A549 (cell line): ENCODE results near the gene SLC39A11. TPM values are rescaled to one million over a fixed set of nuclear protein-coding genes. Genes with fewer than 3 reads are reported as not detected.

ENCODE experiments used
- ATAC-seq, 2 experiments: fragments of 200-7000 bp in 1 of 2; fragments of >200 bp in 1 of 2; cut with Nextera tagmentation in 1 of 2; cut with Tn5 transposase in 1 of 2; 3 replicates each; pipeline versions ENCODE4 v1.8.0 to v1.9.1; 2018 to 2020; ENCODE audit warnings: mild to moderate bottlenecking in 1 of 2, moderate library complexity in 1 of 2
- CTCF ChIA-PET: fragments of 300-600 bp; sonication (Branson Sonifier 250); formaldehyde crosslinking; extraction: SDS; loops from one replicate; lab custom pipeline; 2021; ENCODE audit warnings: antibody characterized with exemption, inconsistent platforms; lab: Yijun Ruan, JAX
- POLR2A ChIA-PET: fragments of 350-600 bp; formaldehyde crosslinking; extraction: SDS; loops from one replicate; lab custom pipeline; 2021; ENCODE audit warnings: antibody characterized with exemption, inconsistent platforms; lab: Yijun Ruan, JAX
- DNase-seq, 2 experiments: peaks; one replicate each; pipeline versions ENCODE4 v3.0.0 to v3.0.0-alpha.2; 2011 to 2016; ENCODE audit warnings: low read depth in 1 of 2, low spot score in 1 of 2
- FAIRE-seq: peaks from 2 replicates; lab custom pipeline; 2011; peaks lifted over from hg19 to GRCh38; lab: Jason Lieb, UNC
- H3K27ac ChIP-seq, 2 experiments: fragments of >200 bp; sonication (Bioruptor Twin); formaldehyde crosslinking; 3 replicates each; pipeline ENCODE4 v1.5.1; 2016 to 2017
- H3K4me1 ChIP-seq: fragments of >200 bp; sonication (Bioruptor Twin); formaldehyde crosslinking; 3 replicates; pipeline ENCODE4 v1.6.1; 2016
- H3K4me2 ChIP-seq: fragments of >200 bp; sonication (Bioruptor Twin); formaldehyde crosslinking; 3 replicates; pipeline ENCODE4 v1.6.1; 2016
- H3K4me3 ChIP-seq: fragments of >200 bp; sonication (Bioruptor Twin); formaldehyde crosslinking; 3 replicates; pipeline ENCODE4 v1.5.1; 2016
- H3K9me3 ChIP-seq: fragments of >200 bp; sonication (Bioruptor Twin); formaldehyde crosslinking; 3 replicates; pipeline ENCODE4 v1.6.1; 2016
- CBX2 ChIP-seq: fragments of 200-600 bp; sonication (generic); IDR thresholded peaks from 2 replicates; pipeline ENCODE4 v1.6.1; 2016; ENCODE audit warnings: low read depth, mild to moderate bottlenecking, borderline replicate concordance
- CHD2 ChIP-seq: fragments of 150-350 bp; IDR thresholded peaks from 2 replicates; pipeline ENCODE4 v1.6.1; 2014; ENCODE audit warnings: low read length; ENCODE audit not compliant: partially characterized antibody
- CHD4 ChIP-seq: fragments of 200-600 bp; sonication (generic); IDR thresholded peaks from 2 replicates; pipeline ENCODE4 v1.6.1; 2016; ENCODE audit warnings: antibody characterized with exemption, mild to moderate bottlenecking, borderline replicate concordance
- EP300 ChIP-seq, 2 experiments: fragments of >200 bp; sonication (Bioruptor Twin); formaldehyde crosslinking; IDR thresholded peaks; 2 replicates in 1 of 2; 3 replicates in 1 of 2; pipeline ENCODE4 v1.6.1; 2016 to 2017
- FOSB ChIP-seq: fragments of 250-450 bp; sonication (Bioruptor Pico); IDR thresholded peaks from 2 replicates; pipeline ENCODE4 v1.5.0; 2020; ENCODE audit warnings: mild to moderate bottlenecking, moderate library complexity
- FOSL2 ChIP-seq, 2 experiments: fragments of 450-650 bp in 1 of 2; fragments of >200 bp in 1 of 2; sonication (Bioruptor Twin) in 1 of 2; formaldehyde crosslinking; IDR thresholded peaks; 2 replicates each; pipeline versions ENCODE4 v1.5.0 to v1.6.1; 2016 to 2020; ENCODE audit warnings: mild to moderate bottlenecking in 1 of 2, moderate library complexity in 1 of 2
- HOXB13 ChIP-seq: fragments of 250-450 bp; sonication (Bioruptor Pico); IDR thresholded peaks from 2 replicates; pipeline ENCODE4 v1.5.0; 2020; ENCODE audit warnings: low read depth, mild to moderate bottlenecking, moderate library complexity
- JUNB ChIP-seq: fragments of >200 bp; sonication (Bioruptor Twin); formaldehyde crosslinking; IDR thresholded peaks from 2 replicates; pipeline ENCODE4 v1.6.1; 2016
- MAFK ChIP-seq: fragments of 450-650 bp; IDR thresholded peaks from 2 replicates; pipeline ENCODE4 v1.6.1; 2014; ENCODE audit not compliant: partially characterized antibody
- POLR2AphosphoS2 ChIP-seq: conservative IDR thresholded peaks from 2 replicates; pipeline ENCODE4 v1.6.1; 2012; ENCODE audit warnings: low read length, improper control_type of control experiment, inconsistent platforms
- RCOR1 ChIP-seq: fragments of 150-350 bp; IDR thresholded peaks from 2 replicates; pipeline ENCODE4 v1.6.1; 2014; ENCODE audit warnings: antibody characterized with exemption, low read length, low read depth
- RFX5 ChIP-seq: fragments of 450-650 bp; IDR thresholded peaks from 2 replicates; pipeline ENCODE4 v1.7.1; 2014; ENCODE audit warnings: antibody characterized with exemption, mild to moderate bottlenecking, moderate library complexity
- ZFP36 ChIP-seq: fragments of 450-650 bp; IDR thresholded peaks from 2 replicates; pipeline ENCODE4 v1.6.1; 2014; ENCODE audit warnings: borderline replicate concordance; ENCODE audit not compliant: partially characterized antibody
- ZSCAN20 ChIP-seq: fragments of 250-450 bp; sonication (Bioruptor Pico); IDR thresholded peaks from 2 replicates; pipeline ENCODE4 v1.8.0; 2022; ENCODE audit warnings: mild to moderate bottlenecking, moderate library complexity
- WGBS: methylation state at CpG from one replicate; pipeline ENCODE4 v1.1.6; 2017; ENCODE audit errors: missing lambda C conversion rate; 5-methylcytosine and 5-hydroxymethylcytosine counted together
- polyA plus RNA-seq, 4 experiments: library from polyadenylated mRNA; depleted of rRNA in 3 of 4; stranded (reverse); fragments of >200 nt; fragmentation: RNase III in 1 of 4; extraction: RNeasy Plus Mini Kit Qiagen cat#74134 plus additional on column Dnase treatment in 1 of 4; gene quantifications; 2 replicates in 3 of 4; 3 replicates in 1 of 4; pipeline ENCODE4 v1.2.3, GENCODE V29; 2011 to 2017
- TF ChIP-seq, protein P1 (sequence below): IDR thresholded peaks from 2 replicates; pipeline ENCODE4 v1.6.1; 2012
- TF ChIP-seq, protein P2 (sequence below): fragments of 150-350 bp; IDR thresholded peaks from 2 replicates; pipeline ENCODE4 v1.6.1; 2014; ENCODE audit warnings: low read depth, mild to moderate bottlenecking, low read length
- TF ChIP-seq, protein P3 (sequence below): fragments of 200-600 bp; sonication (generic); IDR thresholded peaks from 2 replicates; pipeline ENCODE4 v1.6.1; 2016; ENCODE audit warnings: antibody characterized with exemption, mild to moderate bottlenecking, moderate library complexity

The SLC39A11 gene
- polyA plus RNA-seq, 2 of the 4 experiments (the other 2 are of a cell fraction), result 18.4 to 25.2 TPM

DNA sequence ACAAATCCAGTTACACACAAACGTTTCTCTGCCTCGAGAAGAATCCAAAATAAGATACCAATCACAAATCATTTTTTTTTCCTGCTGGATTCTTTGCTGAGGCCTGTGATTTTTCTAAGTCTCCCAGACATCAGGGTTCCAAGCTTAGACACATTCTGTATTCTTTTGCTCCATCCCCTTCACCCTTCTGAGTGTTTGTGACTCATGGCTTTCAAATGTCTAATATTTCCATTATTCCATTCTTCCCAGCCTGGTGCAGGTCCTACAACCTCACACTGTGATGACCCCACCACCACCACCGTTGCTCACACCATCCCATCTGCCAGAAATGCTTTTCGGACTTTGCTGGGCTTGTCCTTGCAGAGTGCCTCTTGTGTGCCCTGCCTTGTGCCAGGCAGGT is 491.6 kb downstream of the SLC39A11 start:
- H3K4me1 ChIP-seq, result peaks cover 65% of the 10 kb centered on the region
- no peaks in the 10 kb centered on the region for H3K9me3 ChIP-seq
- no peak overlapping the region for H3K4me3 ChIP-seq
- no peak for TF ChIP-seq ZSCAN20
- TF ChIP-seq FOSL2 (IDR thresholded peaks at IDR 0.05), result 0 out of 2 replicates have a peak, but pooled peaks have one; percentile 20
- peak; percentile 68 for TF ChIP-seq FOSL2 (CRISPR knock-in tag; IDR thresholded peaks at IDR 0.05)
- TF ChIP-seq, protein P1, sequence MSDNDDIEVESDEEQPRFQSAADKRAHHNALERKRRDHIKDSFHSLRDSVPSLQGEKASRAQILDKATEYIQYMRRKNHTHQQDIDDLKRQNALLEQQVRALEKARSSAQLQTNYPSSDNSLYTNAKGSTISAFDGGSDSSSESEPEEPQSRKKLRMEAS, result peak; percentile 45
- TF ChIP-seq, protein P2, sequence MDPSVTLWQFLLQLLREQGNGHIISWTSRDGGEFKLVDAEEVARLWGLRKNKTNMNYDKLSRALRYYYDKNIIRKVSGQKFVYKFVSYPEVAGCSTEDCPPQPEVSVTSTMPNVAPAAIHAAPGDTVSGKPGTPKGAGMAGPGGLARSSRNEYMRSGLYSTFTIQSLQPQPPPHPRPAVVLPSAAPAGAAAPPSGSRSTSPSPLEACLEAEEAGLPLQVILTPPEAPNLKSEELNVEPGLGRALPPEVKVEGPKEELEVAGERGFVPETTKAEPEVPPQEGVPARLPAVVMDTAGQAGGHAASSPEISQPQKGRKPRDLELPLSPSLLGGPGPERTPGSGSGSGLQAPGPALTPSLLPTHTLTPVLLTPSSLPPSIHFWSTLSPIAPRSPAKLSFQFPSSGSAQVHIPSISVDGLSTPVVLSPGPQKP, result no peak
- peak; percentile 39 for TF ChIP-seq JUNB
- 0 out of 2 replicates have a peak, but pooled peaks have one; percentile 28 for TF ChIP-seq HOXB13 (CRISPR knock-in tag)
- no peak for TF ChIP-seq RCOR1
- no peak for TF ChIP-seq FOSB (CRISPR knock-in tag)
- TF ChIP-seq, protein P3, sequence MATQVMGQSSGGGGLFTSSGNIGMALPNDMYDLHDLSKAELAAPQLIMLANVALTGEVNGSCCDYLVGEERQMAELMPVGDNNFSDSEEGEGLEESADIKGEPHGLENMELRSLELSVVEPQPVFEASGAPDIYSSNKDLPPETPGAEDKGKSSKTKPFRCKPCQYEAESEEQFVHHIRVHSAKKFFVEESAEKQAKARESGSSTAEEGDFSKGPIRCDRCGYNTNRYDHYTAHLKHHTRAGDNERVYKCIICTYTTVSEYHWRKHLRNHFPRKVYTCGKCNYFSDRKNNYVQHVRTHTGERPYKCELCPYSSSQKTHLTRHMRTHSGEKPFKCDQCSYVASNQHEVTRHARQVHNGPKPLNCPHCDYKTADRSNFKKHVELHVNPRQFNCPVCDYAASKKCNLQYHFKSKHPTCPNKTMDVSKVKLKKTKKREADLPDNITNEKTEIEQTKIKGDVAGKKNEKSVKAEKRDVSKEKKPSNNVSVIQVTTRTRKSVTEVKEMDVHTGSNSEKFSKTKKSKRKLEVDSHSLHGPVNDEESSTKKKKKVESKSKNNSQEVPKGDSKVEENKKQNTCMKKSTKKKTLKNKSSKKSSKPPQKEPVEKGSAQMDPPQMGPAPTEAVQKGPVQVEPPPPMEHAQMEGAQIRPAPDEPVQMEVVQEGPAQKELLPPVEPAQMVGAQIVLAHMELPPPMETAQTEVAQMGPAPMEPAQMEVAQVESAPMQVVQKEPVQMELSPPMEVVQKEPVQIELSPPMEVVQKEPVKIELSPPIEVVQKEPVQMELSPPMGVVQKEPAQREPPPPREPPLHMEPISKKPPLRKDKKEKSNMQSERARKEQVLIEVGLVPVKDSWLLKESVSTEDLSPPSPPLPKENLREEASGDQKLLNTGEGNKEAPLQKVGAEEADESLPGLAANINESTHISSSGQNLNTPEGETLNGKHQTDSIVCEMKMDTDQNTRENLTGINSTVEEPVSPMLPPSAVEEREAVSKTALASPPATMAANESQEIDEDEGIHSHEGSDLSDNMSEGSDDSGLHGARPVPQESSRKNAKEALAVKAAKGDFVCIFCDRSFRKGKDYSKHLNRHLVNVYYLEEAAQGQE, result no peak
- H3K27ac ChIP-seq, result peak overlapping the region; percentile 90 to 95
- DNase-seq (peak in 1 of 2 experiments; percentile 61), FAIRE-seq (peak; percentile 49), ATAC-seq (peak in 1 of 2 experiments; percentile 34; a peak in 3 of 6 replicates)
- ChIA-PET POLR2A (interaction anchor here (0.6 to 5.6 kb wide), 2 partner anchors 9 to 54 kb away, joined by 7 to 177 read pairs; no protein-coding TSS in a partner anchor), CTCF (interaction anchor here (0.9 to 9.4 kb wide), 5 partner anchors 12 to 125 kb away, joined by 3 to 112 read pairs (median 46); no protein-coding TSS in a partner anchor)
- peak overlapping the region; percentile 74 for H3K4me2 ChIP-seq
- WGBS, result 25% methylated on average over 4 of the region's 4 CpGs

DNA sequence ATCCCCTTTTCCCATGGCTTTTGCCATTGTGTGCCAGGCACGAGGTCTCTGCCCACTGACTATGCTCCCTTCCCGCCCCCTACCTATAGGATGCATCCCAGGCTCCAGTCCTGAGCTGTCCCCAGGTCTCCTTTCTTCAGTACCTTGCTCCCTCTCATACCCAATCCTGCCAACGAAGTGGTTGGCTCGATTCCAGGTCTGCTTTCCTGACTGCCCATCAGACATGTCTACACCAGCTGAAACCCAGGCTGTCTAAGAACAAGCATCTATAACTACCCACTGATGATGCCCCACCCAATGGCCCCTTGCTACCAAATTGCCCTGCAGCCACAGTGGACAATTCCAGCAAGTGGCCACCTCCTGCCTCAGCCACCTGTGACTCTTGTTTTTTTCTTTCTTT is 492.6 kb downstream of the SLC39A11 start:
- TF ChIP-seq RFX5 (0 out of 2 replicates have a peak, but pooled peaks have one; percentile 20), POLR2AphosphoS2 (no peak)
- Histone ChIP-seq H3K27ac (peak overlapping the region; percentile 90 to 95), H3K4me1 (peaks cover 55% of the 10 kb centered on the region), H3K9me3 (no peaks in the 10 kb centered on the region), H3K4me3 (no peak overlapping the region), H3K4me2 (peak overlapping the region; percentile 74)
- FAIRE-seq (no peak), ATAC-seq (no peak), DNase-seq (no peak)
- CTCF ChIA-PET, result interaction anchor here (9.4 kb wide), 1 partner anchor 41 kb away, joined by 112 read pairs; no protein-coding TSS in a partner anchor
- POLR2A ChIA-PET, result no interaction called here
- 57% methylated on average over 4 of the region's 4 CpGs for WGBS

DNA sequence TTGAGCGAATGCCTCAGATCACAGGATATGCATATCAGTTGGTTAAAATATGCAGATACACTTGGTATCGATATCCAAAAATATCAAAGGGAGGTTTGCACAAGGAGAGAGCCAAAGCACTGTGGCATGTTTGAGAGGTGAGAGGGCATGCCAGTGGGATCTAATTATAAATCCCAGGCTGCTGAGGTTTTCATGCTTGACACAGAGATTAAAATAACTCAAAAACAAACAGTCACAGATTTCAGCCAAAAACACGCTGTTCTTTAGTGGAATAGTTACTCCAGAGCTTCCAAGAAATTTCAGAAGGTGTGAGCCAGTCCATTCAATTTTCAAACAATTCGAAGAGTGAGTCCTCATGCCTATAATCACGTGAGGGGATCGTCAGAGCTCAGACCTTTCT is 493.8 kb downstream of the SLC39A11 start:
- no peak for DNase-seq
- no peak for TF ChIP-seq EP300 (IDR thresholded peaks at IDR 0.05)
- TF ChIP-seq MAFK, result no peak
- TF ChIP-seq CHD4, result no peak
- TF ChIP-seq CHD2, result no peak
- no peak for TF ChIP-seq ZFP36
- TF ChIP-seq CBX2, result no peak
- no peak for TF ChIP-seq HOXB13 (CRISPR knock-in tag)
- no peak for FAIRE-seq
- no peak for ATAC-seq
- Histone ChIP-seq H3K4me3 (no peak overlapping the region), H3K4me2 (no peak overlapping the region), H3K27ac (peak overlapping the region; percentile 0 to 90; a peak in 4 of 6 replicates), H3K9me3 (no peaks in the 10 kb centered on the region), H3K4me1 (peaks cover 43% of the 10 kb centered on the region)
- ChIA-PET POLR2A (no interaction called here), CTCF (interaction anchor here (9.4 kb wide), 1 partner anchor 40 kb away, joined by 112 read pairs; no protein-coding TSS in a partner anchor)
- WGBS, result 91% methylated on average over 6 of the region's 6 CpGs
